ENCODE data around the gene CCDC181. TPM values are rescaled to one million over a fixed set of nuclear protein-coding genes. Genes with fewer than 3 reads are reported as not detected.
A peak's percentile ranks its signal among the peaks of the same experiment; 100 is the strongest.

Gene CCDC181
- total RNA-seq, 1 experiment from 2014 or later, result 0.39 TPM

GRCh38 chr1:169426174-169426705 lies 1.0 kb downstream of the CCDC181 start:
- peaks cover 15% of the 10 kb centered on the region for H3K27me3 ChIP-seq (ENCODE audit: control insufficient read depth, insufficient read depth, low read length)
- no TSS peak for BruUV-seq (replicated peaks)
- TF ChIP-seq SIN3A (IDR thresholded peaks at IDR 0.05; ENCODE audit: borderline replicate concordance, insufficient read depth, low read depth, low read length), result no peak
- no peak for TF ChIP-seq TCF7L2 (IDR thresholded peaks at IDR 0.05; ENCODE audit: low read depth, low read length)
- no peak for TF ChIP-seq CTCF (IDR thresholded peaks at IDR 0.05)
- TF ChIP-seq REST (IDR thresholded peaks at IDR 0.05; ENCODE audit: insufficient read depth in 1 of 2, low read depth in 2 of 2, low read length in 1 of 2), result no peak
- TF ChIP-seq POLR2AphosphoS5 (IDR thresholded peaks at IDR 0.05; ENCODE audit: low read depth, low read length), result no peak
- no peak for DNase-seq (ENCODE audit: low read depth, low spot score)
- in situ Hi-C loops (cut with HindIII; ENCODE audit: low pct_unique_long_range_greater_than_20kb, low sequenced_read_pairs), result no loop called here
- CTCF ChIA-PET, result no interaction called here
- POLR2A ChIA-PET, result no interaction called here
- peak overlapping the region in 1 of 2 experiments; percentile 63; a peak in 2 of 4 replicates for H3K4me3 ChIP-seq (ENCODE audit: low read depth in 2 of 2, low read length in 2 of 2)
- intact Hi-C loops (cut with micrococcal nuclease; ENCODE audit: unreplicated experiment), result no loop called here
- ATAC-seq, result no peak
- H3K36me3 ChIP-seq (ENCODE audit: control insufficient read depth, insufficient read depth, low read length), result no peaks in the 10 kb centered on the region
- no peaks in the 10 kb centered on the region for H3K9me3 ChIP-seq (ENCODE audit: control insufficient read depth, insufficient read depth, low read depth, low read length)
- H3K4me1 ChIP-seq (ENCODE audit: control insufficient read depth, insufficient read depth, low read length), result peaks cover 5% of the 10 kb centered on the region; the same call in 1 of the 2 replicates
- no peak overlapping the region for H3K27ac ChIP-seq (ENCODE audit: low read length)

GRCh38 chr1:169421309-169421708 lies 6.0 kb downstream of the CCDC181 start:
- DNase-seq (ENCODE audit: low read depth, low spot score), result no peak
- in situ Hi-C loops (cut with HindIII; ENCODE audit: low pct_unique_long_range_greater_than_20kb, low sequenced_read_pairs) (no loop called here), intact Hi-C loops (cut with micrococcal nuclease; ENCODE audit: unreplicated experiment) (no loop called here)
- Histone ChIP-seq H3K4me1 (ENCODE audit: control insufficient read depth, insufficient read depth, low read length) (no peaks in the 10 kb centered on the region), H3K36me3 (ENCODE audit: control insufficient read depth, insufficient read depth, low read length) (no peaks in the 10 kb centered on the region), H3K9me3 (ENCODE audit: control insufficient read depth, insufficient read depth, low read depth, low read length) (no peaks in the 10 kb centered on the region), H3K4me3 (ENCODE audit: low read depth in 2 of 2, low read length in 2 of 2) (no peak overlapping the region), H3K27ac (ENCODE audit: low read length) (no peak overlapping the region), H3K27me3 (ENCODE audit: control insufficient read depth, insufficient read depth, low read length) (peaks cover 3% of the 10 kb centered on the region)
- ChIA-PET CTCF (no interaction called here), POLR2A (no interaction called here)
- no peak for ATAC-seq
- BruUV-seq (replicated peaks), result no TSS peak
- TF ChIP-seq CTCF (IDR thresholded peaks at IDR 0.05) (no peak), POLR2AphosphoS5 (IDR thresholded peaks at IDR 0.05; ENCODE audit: low read depth, low read length) (no peak), SIN3A (IDR thresholded peaks at IDR 0.05; ENCODE audit: borderline replicate concordance, insufficient read depth, low read depth, low read length) (no peak), REST (IDR thresholded peaks at IDR 0.05; ENCODE audit: insufficient read depth in 1 of 2, low read depth in 2 of 2, low read length in 1 of 2) (no peak), TCF7L2 (IDR thresholded peaks at IDR 0.05; ENCODE audit: low read depth, low read length) (no peak)

All from Panc1 (cell line).